ENCODE data around the gene FNIP1. TPM values are rescaled to one million over a fixed set of nuclear protein-coding genes. Genes with fewer than 3 reads are reported as not detected.

FNIP1 gene
- total RNA-seq, 1 experiment from 2014 or later: 16.4 TPM

- Histone ChIP-seq H3K36me3 (ENCODE audit: control insufficient read depth in 1 of 2, insufficient read depth in 2 of 2, low read length in 2 of 2) (no peaks in the 10 kb centered on the region), H3K9me3 (ENCODE audit: control insufficient read depth in 1 of 2, insufficient read depth in 1 of 2, low read depth in 1 of 2, low read length in 2 of 2) (no peaks in the 10 kb centered on the region), H3K9me2 (ENCODE audit: insufficient read depth) (no peaks in the 10 kb centered on the region), H3K4me1 (ENCODE audit: control insufficient read depth in 1 of 2, insufficient read depth in 2 of 2, low read length in 2 of 2) (no peaks in the 10 kb centered on the region), H3K9ac (ENCODE audit: low read length) (no peak overlapping the region), H2AFZ (ENCODE audit: low read depth, low read length, poor library complexity, severe bottlenecking) (no peak overlapping the region), H3K4me2 (ENCODE audit: low read length) (no peak overlapping the region), H4K20me1 (ENCODE audit: insufficient read depth) (no peaks in the 10 kb centered on the region), H3K27me3 (ENCODE audit: insufficient read depth, low read length) (no peaks in the 10 kb centered on the region), H3K27ac (ENCODE audit: low read depth, low read length) (no peak overlapping the region), H3K79me2 (ENCODE audit: insufficient read depth, low read length) (no peaks in the 10 kb centered on the region), H3K4me3 (replicated peaks in 1 of 2; ENCODE audit: low read depth in 1 of 2, low read length in 2 of 2) (no peak overlapping the region)
- intact Hi-C loops (cut with micrococcal nuclease): no loop called here
- DNase-seq (ENCODE audit: low read depth, low spot score): no peak
- ChIA-PET RAD21 (ENCODE audit: low non-redundant PET in 1 of 2, low total read pairs in 2 of 2, uncharacterized antibody in 2 of 2, unreplicated experiment in 2 of 2) (no interaction called here), CTCF (no interaction called here), POLR2A (no interaction called here)
- ATAC-seq: no peak
- no peak for TF ChIP-seq ATF3 (IDR thresholded peaks at IDR 0.05)
- TF ChIP-seq ZNF274 (IDR thresholded peaks at IDR 0.05; ENCODE audit: low read depth, low read length): no peak
- TF ChIP-seq CTCF (IDR thresholded peaks at IDR 0.05 in 2 of 3, conservative IDR thresholded peaks at IDR 0.05 in 1 of 3; ENCODE audit: borderline replicate concordance in 1 of 3, insufficient read depth in 1 of 3, low read depth in 2 of 3, low read length in 2 of 3): no peak
- TF ChIP-seq REST (IDR thresholded peaks at IDR 0.05; ENCODE audit: low read depth): no peak
- no peak for TF ChIP-seq SP1 (IDR thresholded peaks at IDR 0.05; ENCODE audit: low read depth)
- TF ChIP-seq EZH2phosphoT487 (IDR thresholded peaks at IDR 0.05; ENCODE audit: borderline replicate concordance): no peak
- TF ChIP-seq EGR1 (IDR thresholded peaks at IDR 0.05; ENCODE audit: low read depth): no peak
- no TSS peak for BruUV-seq (replicated peaks)
Measured at GRCh38 chr5:131659290-131659689, 137.5 kb downstream of the FNIP1 start.

Data from HCT116 (cell line).